Activated T-helper 2 cell treated with anti-CD3 and anti-CD28 coated beads, Interferon-gamma antibody, Interleukin-2, Interleukin-4, amounts not matched to agents 10 μg/mL and 5 μg/mL and 100 μg/mL, durations not matched to agents 14 hours and 24 hours and 36 hours (primary cell): ENCODE results near the gene CDKAL1. TPM values are rescaled to one million over a fixed set of nuclear protein-coding genes. Genes with fewer than 3 reads are reported as not detected.
"Not testable (repeated sequence)": the region's sequence is repeated elsewhere in the genome, so short reads cannot be mapped to it uniquely, and the experiment has no call there.

ENCODE experiments used
- DNase-seq: peaks from one replicate; pipeline ENCODE4 v3.0.0; 2021; ENCODE audit warnings: low spot score
- H3K27ac Mint-ChIP-seq: one replicate; pipeline ENCODE4 v1.8.0; 2021; ENCODE audit warnings: mixed read lengths
- H3K27me3 Mint-ChIP-seq: one replicate; pipeline ENCODE4 v1.8.0; 2021; ENCODE audit warnings: low read depth, mixed read lengths
- H3K36me3 Mint-ChIP-seq: one replicate; pipeline ENCODE4 v1.8.0; 2021; ENCODE audit warnings: low read depth, mixed read lengths
- H3K4me1 Mint-ChIP-seq: one replicate; pipeline ENCODE4 v1.8.0; 2021; ENCODE audit warnings: low read depth, mixed read lengths
- H3K4me3 Mint-ChIP-seq: one replicate; pipeline ENCODE4 v1.8.0; 2021; ENCODE audit warnings: low read depth, mild to moderate bottlenecking, moderate library complexity, mixed read lengths
- H3K9me3 Mint-ChIP-seq: one replicate; pipeline ENCODE4 v1.8.0; 2021; ENCODE audit warnings: mixed read lengths
- intact Hi-C: fragments of 100-400 bp; cut with micrococcal nuclease; formaldehyde crosslinking; loops from one replicate; pipeline ENCODE4 v1.15.1; 2023
- total RNA-seq: library from RNA; stranded (reverse); gene quantifications from 2 replicates; pipeline ENCODE4 v1.2.3, GENCODE V29; 2022

The CDKAL1 gene
- total RNA-seq, 1 donor from 2014 or later = 31.2 TPM

DNA sequence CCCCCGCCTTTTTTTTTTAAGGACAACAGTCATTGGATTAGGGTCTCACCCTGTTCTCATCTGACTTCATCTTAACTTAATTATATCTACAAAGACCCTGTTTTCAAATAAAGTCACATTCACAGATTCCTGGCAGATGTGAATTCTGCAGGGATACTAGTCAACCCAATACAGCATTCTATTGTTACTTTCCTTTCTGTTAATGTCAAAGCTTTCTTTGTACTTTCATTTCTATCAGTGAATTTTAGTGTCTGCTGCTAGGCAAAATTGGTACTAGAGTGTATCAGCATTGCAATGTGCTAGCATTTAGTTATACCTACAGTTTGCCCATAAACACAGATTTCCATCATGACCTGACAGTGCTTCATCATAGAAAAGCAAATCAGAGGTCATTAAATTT, 281.9 kb downstream of the CDKAL1 start:
- no peak overlapping the region for H3K4me3 Mint-ChIP-seq
- peaks cover 9% of the 10 kb centered on the region for H3K4me1 Mint-ChIP-seq
- H3K27me3 Mint-ChIP-seq = no peaks in the 10 kb centered on the region
- peaks cover 17% of the 10 kb centered on the region for H3K36me3 Mint-ChIP-seq
- DNase-seq = no peak
- intact Hi-C loops = no loop called here
- peaks cover 17% of the 10 kb centered on the region for H3K9me3 Mint-ChIP-seq
- H3K27ac Mint-ChIP-seq = no peak overlapping the region

DNA sequence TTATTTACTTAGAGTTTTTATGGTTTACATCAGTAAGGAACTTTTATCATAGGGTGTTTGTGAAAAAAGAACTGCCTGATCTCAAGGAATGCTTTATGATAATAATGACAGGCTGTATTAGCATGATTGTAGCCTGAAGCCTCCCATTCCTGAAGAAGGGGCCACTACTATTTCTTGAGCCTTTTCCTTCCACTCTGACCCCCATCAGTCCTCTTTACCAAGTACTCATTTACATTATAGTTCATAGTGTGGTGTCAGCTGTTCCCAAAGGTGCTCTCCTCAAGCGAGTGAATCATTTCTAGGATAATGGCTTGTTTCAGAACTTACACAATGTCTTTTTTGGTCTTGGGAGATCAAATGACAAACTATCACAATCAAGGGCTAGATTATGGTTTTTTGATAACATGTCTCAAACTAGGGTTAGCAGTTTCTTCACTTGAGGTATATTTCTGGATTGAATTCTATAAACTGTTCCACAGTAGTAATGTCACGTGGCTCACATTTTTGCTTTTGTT, 283.6 kb downstream of the CDKAL1 start:
- peaks cover 14% of the 10 kb centered on the region for H3K9me3 Mint-ChIP-seq
- peaks cover 19% of the 10 kb centered on the region for H3K36me3 Mint-ChIP-seq
- H3K27me3 Mint-ChIP-seq = no peaks in the 10 kb centered on the region
- intact Hi-C loops = no loop called here
- no peak overlapping the region for H3K27ac Mint-ChIP-seq
- H3K4me3 Mint-ChIP-seq = no peak overlapping the region
- H3K4me1 Mint-ChIP-seq = peaks cover 3% of the 10 kb centered on the region
- no peak for DNase-seq

DNA sequence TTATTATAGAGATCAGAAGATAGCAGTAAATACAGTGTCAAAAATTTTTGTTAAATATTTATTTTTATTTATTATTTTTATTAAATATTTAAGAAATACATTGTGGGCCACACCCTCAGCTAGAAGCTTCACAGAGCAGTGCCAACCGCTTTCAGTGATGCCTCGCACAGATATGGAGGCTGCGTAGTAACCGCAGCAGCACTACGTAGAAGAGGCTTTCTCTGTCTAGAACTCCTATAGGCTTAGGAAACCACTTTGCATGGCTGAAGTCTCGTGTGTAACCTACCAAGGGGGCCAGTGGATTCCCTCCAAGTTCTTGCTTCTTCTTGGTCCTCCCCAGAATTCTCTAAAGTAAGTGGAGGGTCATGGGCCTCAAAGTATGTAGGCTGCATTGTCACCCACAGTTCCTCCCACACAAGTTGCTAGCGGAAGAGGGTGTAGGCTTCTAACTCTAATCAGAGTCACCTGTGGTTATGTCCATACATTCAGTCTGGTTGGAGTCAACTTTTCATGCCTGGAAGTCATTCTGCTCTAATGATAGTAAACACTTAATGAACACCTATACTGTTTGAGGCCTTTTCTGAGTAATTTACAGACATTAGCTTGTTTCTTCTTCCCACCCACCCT, 285.6 kb downstream of the CDKAL1 start:
- no peak overlapping the region for H3K27ac Mint-ChIP-seq
- no peak overlapping the region for H3K4me3 Mint-ChIP-seq
- H3K27me3 Mint-ChIP-seq = no peaks in the 10 kb centered on the region
- no peaks in the 10 kb centered on the region for H3K9me3 Mint-ChIP-seq
- no peak for DNase-seq
- intact Hi-C loops = no loop called here
- peaks cover 13% of the 10 kb centered on the region for H3K36me3 Mint-ChIP-seq
- H3K4me1 Mint-ChIP-seq = peaks cover 3% of the 10 kb centered on the region

DNA sequence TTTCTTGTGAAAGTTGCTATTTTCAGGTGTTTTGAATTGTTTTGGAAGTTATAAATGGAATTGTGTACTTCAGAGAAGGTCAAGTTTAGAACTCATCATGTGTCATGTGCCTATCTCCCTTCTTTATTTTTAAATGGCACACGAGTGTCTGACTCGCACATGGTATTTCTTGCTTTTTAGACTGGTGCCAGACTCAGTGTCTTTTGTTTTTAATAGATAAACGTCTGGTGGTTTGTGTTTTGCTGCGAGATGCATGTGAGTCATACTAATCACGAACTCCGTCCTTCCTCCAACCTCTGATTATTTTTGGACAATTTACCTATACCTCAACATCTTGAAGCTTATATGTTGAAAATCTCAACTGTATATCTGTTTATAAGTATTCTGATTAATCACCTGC, 292.1 kb downstream of the CDKAL1 start:
- Mint-ChIP-seq H3K36me3 (peaks cover 6% of the 10 kb centered on the region), H3K4me1 (peaks cover 3% of the 10 kb centered on the region), H3K27ac (no peak overlapping the region), H3K27me3 (no peaks in the 10 kb centered on the region), H3K4me3 (no peak overlapping the region), H3K9me3 (no peaks in the 10 kb centered on the region)
- intact Hi-C loops = no loop called here
- DNase-seq = no peak

DNA sequence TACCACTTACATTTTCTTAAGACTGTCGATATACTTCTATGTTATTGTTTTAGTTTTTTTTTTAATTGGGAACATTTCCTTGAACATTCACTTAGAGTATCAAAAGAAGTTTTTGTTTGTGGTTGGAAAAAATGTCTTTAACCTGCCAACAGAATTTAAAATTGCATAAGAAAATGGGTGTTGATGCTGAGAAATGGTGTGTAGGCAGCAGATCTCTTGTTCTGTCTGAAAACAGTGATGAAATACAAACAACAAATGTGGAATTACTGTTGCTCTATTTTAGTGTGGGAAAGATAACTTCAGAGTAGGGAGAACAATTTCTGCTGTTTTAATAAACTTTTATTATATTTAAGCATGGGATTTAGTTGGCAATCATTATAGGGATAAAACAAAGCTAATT, 293.5 kb downstream of the CDKAL1 start:
- H3K27ac Mint-ChIP-seq = no peak overlapping the region
- H3K4me1 Mint-ChIP-seq = peaks cover 3% of the 10 kb centered on the region
- DNase-seq = no peak

DNA sequence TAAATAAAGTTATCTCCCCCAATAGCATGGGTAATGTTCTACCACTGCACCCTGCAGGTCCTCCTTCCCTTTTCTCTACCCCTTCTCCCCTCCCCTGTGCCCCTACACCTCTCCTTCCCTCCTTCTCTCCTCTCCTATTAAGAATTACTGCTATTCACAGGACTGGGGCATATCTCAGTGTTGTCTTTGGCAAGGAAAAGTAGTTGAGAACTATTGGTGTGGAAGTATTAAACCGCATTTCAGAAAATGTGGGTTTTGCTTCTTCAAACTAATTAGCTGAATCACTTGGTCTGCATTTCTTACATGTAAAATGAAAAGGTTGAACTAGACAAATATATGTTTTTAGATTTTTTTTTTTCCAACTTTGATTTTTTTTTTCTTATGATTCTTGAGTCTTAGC, 296.3 kb downstream of the CDKAL1 start:
- H3K27ac Mint-ChIP-seq = no peak overlapping the region

More for the DNA sequence above, 293.5 kb downstream of the CDKAL1 start:
- intact Hi-C loops = no loop called here
- no peak overlapping the region for H3K4me3 Mint-ChIP-seq
- no peaks in the 10 kb centered on the region for H3K27me3 Mint-ChIP-seq
- no peaks in the 10 kb centered on the region for H3K36me3 Mint-ChIP-seq
- no peaks in the 10 kb centered on the region for H3K9me3 Mint-ChIP-seq

DNA sequence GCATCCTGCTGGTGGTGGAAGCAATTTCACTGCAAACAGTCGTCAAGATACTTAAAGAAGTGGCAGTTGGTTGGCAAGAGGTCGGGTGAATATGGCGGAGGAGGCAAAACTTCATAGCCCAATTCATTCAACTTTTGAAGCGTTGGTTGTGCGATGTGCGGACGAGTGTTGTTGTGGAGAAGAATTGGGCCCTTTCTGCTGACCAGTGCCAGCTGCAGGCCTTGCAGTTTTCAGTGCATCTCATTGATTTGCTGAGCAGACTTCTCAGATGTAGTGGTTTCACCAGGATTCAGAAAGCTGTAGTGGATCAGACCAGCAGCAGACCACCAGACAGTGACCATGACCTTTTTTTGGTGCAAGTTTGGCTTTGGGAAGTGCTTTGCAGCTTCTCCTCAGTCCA, 297.0 kb downstream of the CDKAL1 start:
- intact Hi-C loops, H3K27me3 Mint-ChIP-seq, H3K4me3 Mint-ChIP-seq, DNase-seq, H3K36me3 Mint-ChIP-seq, H3K9me3 Mint-ChIP-seq, H3K27ac Mint-ChIP-seq: not testable (repeated sequence)
- H3K4me1 Mint-ChIP-seq = peaks cover 14% of the 10 kb centered on the region

More for the DNA sequence above, 296.3 kb downstream of the CDKAL1 start:
- Mint-ChIP-seq H3K9me3 (no peaks in the 10 kb centered on the region), H3K36me3 (peaks cover 7% of the 10 kb centered on the region), H3K27me3 (no peaks in the 10 kb centered on the region), H3K4me3 (no peak overlapping the region), H3K4me1 (peaks cover 15% of the 10 kb centered on the region)
- intact Hi-C loops = no loop called here
- DNase-seq = no peak

DNA sequence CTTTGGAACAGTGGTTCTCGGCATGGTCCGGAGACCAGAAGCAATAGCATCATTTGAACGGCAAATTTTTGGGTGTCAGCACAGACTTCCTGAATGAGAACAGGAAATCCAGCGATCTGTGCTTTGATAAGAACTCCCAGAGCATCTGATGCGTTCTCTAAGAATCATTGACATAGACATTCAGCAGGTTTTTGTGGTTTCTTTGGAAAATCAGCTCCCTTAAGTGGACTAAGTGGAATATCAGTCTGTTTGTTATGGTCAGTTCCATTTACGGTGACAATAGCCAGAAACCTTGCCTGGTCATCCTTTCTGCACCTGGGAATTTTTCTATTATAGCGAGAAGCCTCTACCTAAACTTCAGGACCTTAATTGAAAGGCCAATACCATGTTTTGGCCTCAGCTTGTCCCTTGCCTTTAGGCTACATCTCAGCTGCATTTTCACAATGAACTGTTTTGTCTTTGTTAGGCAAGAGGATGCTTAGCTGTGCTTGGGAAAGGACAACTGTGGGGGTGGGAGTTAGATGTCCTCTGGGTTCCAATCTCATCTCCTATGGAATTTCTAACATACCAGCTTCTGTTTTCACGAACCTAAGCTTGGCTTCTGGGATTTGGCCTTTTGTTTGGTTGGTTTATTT, 299.7 kb downstream of the CDKAL1 start:
- Mint-ChIP-seq H3K4me1 (peaks cover 21% of the 10 kb centered on the region), H3K27me3 (no peaks in the 10 kb centered on the region), H3K36me3 (peaks cover 12% of the 10 kb centered on the region), H3K4me3 (no peak overlapping the region), H3K27ac (no peak overlapping the region), H3K9me3 (peaks cover 4% of the 10 kb centered on the region)
- intact Hi-C loops = no loop called here
- DNase-seq = no peak

DNA sequence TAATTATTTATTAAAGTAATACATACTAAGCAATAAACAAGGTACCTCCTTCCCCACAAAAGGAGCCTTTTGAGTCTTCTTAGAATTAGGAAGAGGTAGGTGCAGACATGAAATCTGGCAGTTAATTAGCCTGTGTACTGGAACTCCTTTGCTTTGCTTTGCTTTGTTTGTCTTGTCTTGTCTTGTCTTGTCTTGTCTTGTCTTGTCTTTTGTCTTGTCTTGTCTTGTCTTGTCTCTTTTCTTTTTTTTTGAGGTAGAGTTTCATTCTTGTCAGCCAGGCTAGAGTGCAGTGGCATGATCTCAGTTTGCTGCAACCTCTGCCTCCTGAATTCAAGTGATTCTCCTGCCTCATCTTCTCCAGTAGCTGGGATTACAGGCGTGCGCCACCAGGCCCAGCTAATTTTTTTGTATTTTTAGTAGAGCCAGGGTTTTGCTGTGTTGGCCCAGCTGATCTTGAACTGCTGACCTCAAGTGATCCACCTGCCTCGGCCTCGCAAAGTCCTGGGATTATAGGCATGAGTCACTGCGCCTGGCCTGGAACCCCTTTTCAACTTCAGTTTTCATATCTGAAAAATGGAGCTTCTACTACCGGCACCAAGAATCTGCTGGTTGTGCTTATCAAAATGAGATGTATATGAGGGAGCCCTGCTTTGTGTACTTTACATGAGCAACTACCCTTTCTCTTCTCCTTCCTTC, 301.2 kb downstream of the CDKAL1 start:
- intact Hi-C loops = no loop called here
- no peak for DNase-seq
- Mint-ChIP-seq H3K27me3 (no peaks in the 10 kb centered on the region), H3K4me1 (peaks cover 35% of the 10 kb centered on the region), H3K36me3 (peaks cover 12% of the 10 kb centered on the region), H3K27ac (no peak overlapping the region), H3K4me3 (no peak overlapping the region), H3K9me3 (peaks cover 4% of the 10 kb centered on the region)

DNA sequence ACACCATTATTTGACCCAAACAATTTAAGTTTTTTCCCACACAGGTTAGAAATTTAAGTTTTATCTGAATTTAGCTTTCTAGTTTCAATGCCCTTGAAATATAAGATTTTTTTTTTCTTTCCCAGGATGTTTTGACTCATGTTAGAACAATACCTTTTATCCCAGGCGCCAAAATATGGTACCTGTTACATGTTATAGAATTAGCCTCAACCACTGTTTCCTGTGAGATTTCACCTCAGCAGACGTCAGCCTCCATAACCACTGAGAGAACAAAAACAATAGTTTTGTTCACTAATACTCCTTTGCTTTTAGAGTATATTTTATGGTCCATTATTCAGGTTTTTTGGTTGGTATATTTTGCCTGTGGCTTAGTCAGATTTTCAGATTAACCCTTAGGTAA, 302.9 kb downstream of the CDKAL1 start:
- Mint-ChIP-seq H3K27ac (no peak overlapping the region), H3K27me3 (no peaks in the 10 kb centered on the region), H3K9me3 (peaks cover 4% of the 10 kb centered on the region), H3K36me3 (peaks cover 12% of the 10 kb centered on the region), H3K4me3 (no peak overlapping the region), H3K4me1 (peaks cover 44% of the 10 kb centered on the region)
- intact Hi-C loops = no loop called here
- no peak for DNase-seq

DNA sequence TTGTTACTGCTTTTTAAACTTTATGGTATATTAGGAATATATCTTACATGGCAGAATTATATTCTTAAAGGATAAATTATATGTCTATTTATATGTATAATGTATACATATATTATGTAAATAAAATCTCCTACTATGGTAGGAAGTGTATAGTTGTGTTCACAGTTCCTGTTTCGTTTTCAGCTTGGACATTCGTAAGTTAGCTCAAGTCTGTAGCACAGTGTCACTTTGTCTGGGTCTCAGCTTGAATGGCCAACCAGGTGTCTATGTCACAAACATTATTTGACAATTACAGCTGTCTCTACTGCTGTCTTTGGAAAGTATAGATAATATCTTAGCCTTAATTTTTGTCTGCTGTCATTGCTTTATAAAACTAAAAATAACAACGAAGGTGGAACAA, 303.9 kb downstream of the CDKAL1 start:
- Mint-ChIP-seq H3K9me3 (peaks cover 4% of the 10 kb centered on the region), H3K27ac (no peak overlapping the region), H3K4me1 (peaks cover 42% of the 10 kb centered on the region), H3K36me3 (peaks cover 14% of the 10 kb centered on the region), H3K4me3 (no peak overlapping the region), H3K27me3 (no peaks in the 10 kb centered on the region)
- no peak for DNase-seq
- intact Hi-C loops = no loop called here

DNA sequence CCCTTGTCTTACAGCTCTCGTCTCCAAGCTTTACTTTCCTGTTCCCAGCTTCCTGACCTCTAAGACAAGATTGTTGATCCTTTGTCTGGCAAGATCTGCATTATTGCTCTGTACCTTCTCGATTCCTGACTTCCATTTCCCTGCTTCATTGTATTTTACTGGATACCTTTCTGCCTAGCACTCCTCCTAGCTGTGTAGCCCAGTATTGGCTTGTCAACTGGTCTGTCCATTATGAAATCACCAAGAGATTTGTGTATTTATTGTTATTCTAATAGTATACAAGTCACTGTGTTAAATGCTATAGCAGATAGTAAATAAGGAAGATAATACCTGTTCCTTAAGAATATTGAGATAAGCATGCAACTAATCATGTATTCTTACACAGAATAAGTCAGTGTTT, 305.4 kb downstream of the CDKAL1 start:
- Mint-ChIP-seq H3K27me3 (no peaks in the 10 kb centered on the region), H3K27ac (no peak overlapping the region), H3K4me3 (no peak overlapping the region), H3K36me3 (peaks cover 17% of the 10 kb centered on the region), H3K9me3 (peaks cover 4% of the 10 kb centered on the region), H3K4me1 (peaks cover 37% of the 10 kb centered on the region)
- intact Hi-C loops = loop anchor here (10.0 kb wide), 2 partner anchors 125 to 255 kb away; no protein-coding TSS in a partner anchor
- DNase-seq = no peak

DNA sequence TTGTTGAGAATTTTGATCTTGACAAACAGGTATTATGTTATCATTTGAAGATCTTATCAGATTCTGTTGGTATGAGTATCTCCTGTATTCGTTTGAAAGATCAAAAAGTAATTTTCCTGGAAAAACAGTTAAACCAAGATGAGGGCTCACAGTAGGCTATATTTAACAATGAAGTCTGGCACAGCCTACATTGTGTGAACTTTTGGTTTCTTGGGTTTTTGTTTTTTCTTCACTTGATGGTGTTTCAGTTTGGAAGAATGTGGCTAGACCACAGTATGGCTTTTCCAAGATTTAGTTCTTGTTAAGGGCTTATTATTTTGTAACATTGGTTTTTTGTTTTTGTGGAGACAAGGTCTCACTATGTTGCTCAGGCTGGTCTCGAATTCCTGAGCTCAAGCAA, 306.4 kb downstream of the CDKAL1 start:
- Mint-ChIP-seq H3K27ac (no peak overlapping the region), H3K9me3 (peaks cover 4% of the 10 kb centered on the region), H3K27me3 (no peaks in the 10 kb centered on the region), H3K4me1 (peaks cover 38% of the 10 kb centered on the region), H3K36me3 (peaks cover 18% of the 10 kb centered on the region), H3K4me3 (no peak overlapping the region)
- intact Hi-C loops = loop anchor here (10.0 kb wide), 2 partner anchors 126 to 256 kb away; no protein-coding TSS in a partner anchor
- DNase-seq = no peak
